ENCODE results near the gene CMTM7.

CMTM7 gene

DNA sequence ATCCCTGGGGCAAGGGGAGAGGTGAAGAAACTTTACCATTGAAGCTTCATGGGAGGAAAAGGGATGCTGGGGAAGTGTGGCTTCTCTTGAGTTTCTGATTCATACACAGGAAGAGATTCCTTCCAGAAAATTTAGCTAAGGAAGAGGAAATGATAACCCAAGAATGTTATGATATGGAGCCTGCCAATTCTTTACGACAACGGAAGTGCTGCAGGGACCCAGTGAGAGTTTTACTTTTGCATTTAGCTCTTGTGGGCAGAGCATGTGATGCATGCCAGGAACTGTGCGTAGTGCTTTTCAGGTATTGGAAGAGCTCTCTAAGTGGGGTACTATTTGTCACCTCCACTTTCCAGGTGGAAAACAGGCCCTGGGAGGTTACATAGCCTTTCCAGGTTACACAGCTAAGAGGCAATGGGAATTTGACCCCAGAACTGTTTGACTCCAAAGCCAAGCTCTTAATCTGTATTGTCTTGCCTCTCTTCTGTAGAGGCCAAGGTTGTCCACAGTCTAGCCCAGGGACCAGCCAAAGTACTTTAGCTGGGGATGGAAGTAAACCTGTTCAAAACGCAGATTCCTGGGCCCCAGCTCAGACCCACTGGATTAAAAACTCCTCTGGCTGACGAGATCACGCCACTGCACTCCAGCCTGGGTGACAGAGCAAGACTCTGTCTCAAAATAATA lies 23.0 kb downstream of the CMTM7 start:
- DNase-seq (ENCODE audit: low spot score) = no peak

DNA sequence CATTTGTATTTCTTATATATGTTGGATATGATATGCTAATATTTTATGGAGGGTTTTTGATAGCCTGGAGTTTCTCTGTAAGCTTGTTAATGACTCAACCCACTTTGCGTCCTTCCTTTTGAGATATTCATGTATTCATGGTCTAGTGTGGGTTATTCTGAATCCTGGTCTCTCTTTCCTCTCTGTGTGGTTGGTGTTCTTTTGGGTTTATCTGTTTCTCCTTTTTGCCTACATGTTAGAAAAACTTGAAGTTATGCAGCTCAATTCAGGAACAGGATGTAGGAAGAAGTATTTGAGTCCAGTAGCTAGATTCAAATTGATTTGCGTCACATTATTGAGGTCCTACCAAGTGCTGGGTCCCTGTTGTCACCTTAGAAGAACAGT lies 28.1 kb downstream of the CMTM7 start:
- DNase-seq (ENCODE audit: low spot score) = no peak

DNA sequence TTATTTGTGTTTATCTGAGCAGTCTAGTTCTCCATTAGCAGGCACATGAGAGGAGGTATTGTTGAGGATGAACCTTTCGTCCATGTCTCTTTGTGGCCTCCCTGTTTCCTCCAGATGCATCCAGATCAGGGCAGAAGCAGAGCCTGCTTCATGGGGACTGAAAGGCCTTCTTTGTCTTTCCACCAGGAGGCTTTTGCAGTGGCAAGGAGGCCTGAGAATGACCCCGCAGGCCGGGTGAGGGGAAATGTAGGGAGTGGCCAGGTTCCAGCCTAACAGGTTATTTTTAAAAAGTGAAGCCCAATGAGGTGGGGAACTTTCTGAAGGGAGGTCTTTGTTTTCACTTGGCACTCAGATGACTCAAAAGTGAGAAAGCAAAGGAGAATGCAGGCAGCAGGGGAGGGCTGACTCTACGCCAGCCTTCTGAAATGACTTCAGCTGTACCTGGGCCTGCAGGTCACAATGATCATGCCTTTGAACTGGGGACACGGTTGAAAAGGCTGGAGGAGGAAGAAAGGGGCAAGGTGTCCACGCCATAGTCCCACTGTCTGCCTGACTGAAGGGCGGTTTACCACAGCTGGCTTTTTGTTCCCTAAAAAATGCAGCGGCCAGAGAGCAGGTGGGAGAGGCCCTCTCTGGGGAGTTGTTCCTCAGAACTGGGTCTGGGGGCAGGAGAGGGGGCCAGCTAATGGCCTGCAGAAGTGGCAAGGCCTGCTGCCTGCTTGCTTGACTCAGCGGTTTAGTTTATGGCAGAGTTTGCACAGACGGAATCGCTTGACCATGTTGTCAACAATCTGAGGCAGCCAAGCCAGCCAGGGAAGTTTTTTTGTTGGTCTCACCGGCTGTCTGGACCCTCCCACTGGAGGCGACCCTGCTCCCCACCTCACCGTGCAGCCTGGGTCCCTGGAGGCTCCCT lies 28.7 kb downstream of the CMTM7 start:
- DNase-seq (ENCODE audit: low spot score) = no peak

- DNase-seq (ENCODE audit: low spot score) = no peak
These were observed 29.5 kb downstream of the CMTM7 start for GRCh38 chr3:32421185-32421584.

GRCh38 chr3:32421991-32422859 lies 30.6 kb downstream of the CMTM7 start:
- peak; percentile 28 for DNase-seq (ENCODE audit: low spot score)

GRCh38 chr3:32422943-32423342 lies 31.3 kb downstream of the CMTM7 start:
- DNase-seq (ENCODE audit: low spot score) = no peak

GRCh38 chr3:32423534-32423933 lies 31.9 kb downstream of the CMTM7 start:
- DNase-seq (ENCODE audit: low spot score) = no peak

DNA sequence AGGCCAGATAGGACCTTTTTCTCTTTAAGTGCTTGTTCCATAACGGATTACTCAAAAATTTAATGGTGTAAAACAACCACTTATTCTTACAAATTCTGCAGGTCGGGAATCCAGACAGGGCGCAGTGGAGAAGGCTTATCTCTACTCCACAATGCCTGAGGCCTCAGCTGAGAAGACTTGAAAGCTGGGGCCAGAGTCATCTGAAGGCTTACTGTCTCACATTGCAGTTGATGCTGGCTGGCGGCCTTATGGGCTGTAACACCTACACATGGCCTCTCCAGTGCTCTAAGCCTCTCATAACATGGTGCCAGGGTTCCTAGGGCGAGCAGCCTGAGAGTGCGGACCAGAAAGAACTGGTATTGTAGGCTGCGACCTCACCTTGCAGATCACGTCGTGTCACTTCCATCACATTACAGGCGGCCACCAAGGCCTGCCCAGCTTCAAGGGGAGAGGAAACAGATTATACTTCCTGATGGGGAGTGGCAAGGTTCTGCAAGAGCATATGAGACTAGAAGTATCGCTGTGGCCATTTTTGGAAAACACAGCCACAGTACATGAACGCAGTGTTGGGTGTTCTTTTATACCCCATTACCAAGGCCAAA lies 32.4 kb downstream of the CMTM7 start:
- DNase-seq (ENCODE audit: low spot score) = no peak

- no peak for DNase-seq (ENCODE audit: low spot score)
These were observed 33.1 kb downstream of the CMTM7 start for GRCh38 chr3:32424581-32425250.

- no peak for DNase-seq (ENCODE audit: low spot score)
These were observed 36.7 kb downstream of the CMTM7 start for GRCh38 chr3:32428092-32429068.

DNA sequence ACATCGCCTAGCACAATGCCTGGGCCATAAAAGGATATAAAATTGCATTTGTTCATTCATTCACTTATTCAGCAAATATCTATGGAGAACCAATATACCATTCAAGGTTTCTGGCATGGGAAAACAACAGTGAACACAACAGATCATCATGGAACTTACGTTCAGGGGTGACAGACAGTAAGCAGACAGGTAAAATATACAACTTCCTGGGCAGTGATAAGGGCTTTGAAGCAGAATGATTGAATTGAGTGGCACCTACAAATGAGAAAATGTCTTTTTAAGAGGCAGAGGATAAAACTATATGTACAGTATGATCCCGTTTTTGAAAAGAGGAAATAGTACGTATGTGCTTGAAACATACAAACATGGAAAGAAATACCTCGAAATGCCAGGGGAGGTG lies 39.2 kb downstream of the CMTM7 start:
- no peak for DNase-seq (ENCODE audit: low spot score)

GRCh38 chr3:32431481-32431880 lies 39.8 kb downstream of the CMTM7 start:
- no peak for DNase-seq (ENCODE audit: low spot score)

DNA sequence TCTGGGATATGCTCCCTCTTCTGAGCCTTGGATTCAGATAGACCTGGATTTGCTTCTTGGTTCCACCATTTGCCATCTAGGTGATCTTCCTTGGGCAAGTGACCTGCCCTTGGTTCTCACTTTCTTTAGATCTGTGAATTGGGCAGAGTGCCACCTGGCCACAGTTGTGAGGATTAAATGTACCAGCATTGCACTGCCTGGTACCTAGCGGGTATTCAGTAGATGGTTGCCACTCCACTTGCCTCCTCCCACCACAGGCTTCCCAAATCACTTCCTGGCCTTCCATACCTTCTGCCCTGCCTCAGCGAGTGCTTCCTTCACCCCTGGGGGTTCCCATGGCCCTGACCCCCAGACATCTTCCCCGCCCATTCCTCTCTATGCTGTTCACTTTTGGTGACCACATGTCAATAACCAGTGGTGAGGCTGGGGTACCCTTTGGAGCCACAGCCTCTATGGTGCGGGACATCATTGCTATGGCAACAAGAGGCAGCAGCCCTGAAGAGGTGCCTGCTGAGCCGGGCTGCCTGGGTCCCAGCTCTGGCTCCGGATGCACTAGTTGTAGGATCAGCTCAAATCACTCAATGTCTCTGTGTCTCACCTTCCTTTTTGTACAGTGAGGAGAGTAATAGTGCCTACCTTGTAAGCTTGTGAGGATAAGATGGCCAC lies 40.5 kb downstream of the CMTM7 start:
- DNase-seq (ENCODE audit: low spot score) = no peak

DNA sequence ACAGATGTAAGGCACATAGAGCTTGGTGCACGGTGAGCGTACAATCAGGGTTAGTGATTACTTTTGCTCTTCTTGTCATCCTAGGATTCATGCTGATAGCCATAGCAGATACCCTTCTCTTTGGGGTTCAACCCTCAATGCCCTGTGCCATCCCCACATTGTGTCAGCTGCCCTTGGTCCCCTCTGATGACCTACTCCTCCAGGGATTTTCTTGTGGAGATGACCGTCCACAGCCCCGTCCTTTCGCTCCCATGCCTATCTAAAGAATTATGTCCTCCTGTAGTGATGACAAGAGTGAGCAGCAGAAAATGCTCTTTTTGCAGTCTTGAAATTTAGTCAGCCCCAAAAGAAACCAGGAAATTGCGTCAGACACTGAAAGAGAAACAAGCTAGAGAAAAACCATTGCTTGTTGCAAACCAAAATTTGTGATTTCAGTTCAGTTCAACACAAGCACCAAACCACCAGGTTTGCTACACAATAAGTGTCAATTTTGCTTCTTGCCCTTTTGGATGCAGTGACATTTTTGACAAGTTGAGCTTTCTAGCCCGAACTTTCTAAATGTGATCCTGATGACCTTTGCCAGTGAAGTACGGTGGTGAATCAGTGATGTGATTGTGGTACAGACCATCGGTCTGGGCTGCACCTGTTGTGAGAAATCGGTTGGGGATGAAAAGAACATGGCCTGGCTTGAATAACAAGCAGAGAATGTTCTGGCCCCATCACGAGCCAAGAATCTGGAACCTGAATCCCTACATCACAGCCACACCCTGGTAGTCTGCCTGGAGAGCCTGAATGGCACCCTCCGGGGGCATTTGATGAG lies 41.3 kb downstream of the CMTM7 start:
- DNase-seq (ENCODE audit: low spot score) = no peak

- no peak for DNase-seq (ENCODE audit: low spot score)
These were observed 42.6 kb downstream of the CMTM7 start for GRCh38 chr3:32434206-32434605.

DNA sequence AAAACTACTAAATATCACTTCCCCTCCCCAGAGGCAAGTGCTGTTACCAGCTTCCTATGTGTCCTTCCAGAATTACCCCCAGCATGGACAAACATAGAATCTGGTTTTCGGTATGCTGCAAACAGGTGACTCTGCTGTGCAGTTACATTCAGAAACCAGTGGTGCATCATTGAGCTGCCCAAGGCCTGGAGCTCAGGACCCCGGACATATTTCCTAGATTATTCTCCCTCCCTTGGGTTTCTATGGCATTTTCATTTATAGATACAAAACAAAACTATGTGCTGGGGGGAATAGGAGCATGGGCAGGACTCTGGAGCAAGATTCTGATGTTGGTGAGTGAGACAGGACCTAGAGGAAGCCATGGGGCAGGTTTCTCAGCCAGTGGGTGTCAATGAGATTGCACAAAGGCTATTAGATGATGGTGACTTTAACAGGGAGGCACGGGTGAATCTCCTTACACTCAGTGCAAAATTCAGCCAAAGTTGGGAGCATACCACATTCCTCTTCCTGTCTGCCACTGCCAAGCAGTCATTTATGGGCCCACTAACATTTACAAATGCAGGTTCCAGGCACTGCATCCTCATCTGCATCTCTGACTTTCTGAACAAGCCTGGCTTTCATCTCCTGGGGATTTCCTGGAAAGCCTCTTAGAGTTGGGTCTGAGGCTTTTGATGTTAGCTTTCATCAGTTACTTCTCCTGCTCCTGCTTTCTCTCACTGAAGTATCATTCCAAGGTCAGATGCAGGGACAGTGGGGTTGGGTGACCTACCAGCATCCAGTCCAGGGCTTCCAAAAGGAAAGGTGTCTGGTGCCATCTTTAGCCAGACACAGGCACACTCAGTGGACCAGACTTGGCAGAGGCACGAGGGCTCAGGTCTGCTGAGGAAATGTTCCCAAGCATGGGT lies 44.5 kb downstream of the CMTM7 start:
- DNase-seq (ENCODE audit: low spot score) = no peak

DNA sequence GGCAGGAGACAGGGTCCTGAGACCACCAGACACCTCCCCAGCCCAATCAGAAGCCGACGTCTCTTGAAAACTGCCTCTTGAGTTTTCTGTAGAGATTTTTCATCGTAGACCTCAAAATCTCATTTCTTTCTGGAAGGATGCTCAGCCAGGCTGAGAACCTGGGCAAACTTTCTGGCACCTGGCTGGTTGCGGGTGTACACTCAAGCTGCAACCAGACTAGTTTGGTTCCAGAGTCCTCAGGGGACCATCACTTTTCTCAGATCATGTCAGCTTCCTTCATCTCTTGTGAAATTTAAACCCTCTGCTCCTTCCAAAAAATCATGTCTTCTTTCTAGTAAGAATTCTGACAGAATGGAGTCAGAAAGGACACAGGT lies 45.1 kb downstream of the CMTM7 start:
- DNase-seq (ENCODE audit: low spot score) = no peak

- no peak for DNase-seq (ENCODE audit: low spot score)
These were observed 46.2 kb downstream of the CMTM7 start for GRCh38 chr3:32437896-32438295.

Measured in RKO (cell line).